RKO (cell line): ENCODE measurements around the gene IGSF21.

Experiments
- DNase-seq: peaks from one replicate; pipeline ENCODE4 v3.0.0-alpha.2; 2016; ENCODE audit warnings: low spot score

IGSF21 gene

GRCh38 chr1:18263547-18264120 is 156.0 kb downstream of the IGSF21 start:
- DNase-seq: no peak

- no peak for DNase-seq
Observed at GRCh38 chr1:18264450-18265039, 156.9 kb downstream of the IGSF21 start.

GRCh38 chr1:18265641-18266040 is 158.0 kb downstream of the IGSF21 start:
- no peak for DNase-seq

DNA sequence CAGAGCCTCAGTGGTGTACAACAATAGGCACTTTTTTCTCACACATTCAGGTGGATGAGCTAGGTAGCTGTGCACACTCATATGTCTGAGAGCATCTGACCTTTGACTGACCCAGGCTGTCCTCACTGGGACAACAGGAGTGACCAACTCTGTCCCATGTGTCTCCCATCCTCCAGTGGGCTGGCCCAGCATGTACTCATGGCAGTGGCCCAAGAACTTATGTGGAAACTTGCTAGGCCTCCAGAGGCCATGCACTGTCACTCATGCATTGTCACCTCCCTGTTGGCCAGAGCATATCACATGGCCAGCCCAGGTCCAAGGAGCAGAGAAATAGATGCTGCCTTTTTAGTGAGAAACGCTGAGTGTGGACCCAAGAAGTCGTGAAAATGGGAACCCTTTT is 158.8 kb downstream of the IGSF21 start:
- no peak for DNase-seq

DNA sequence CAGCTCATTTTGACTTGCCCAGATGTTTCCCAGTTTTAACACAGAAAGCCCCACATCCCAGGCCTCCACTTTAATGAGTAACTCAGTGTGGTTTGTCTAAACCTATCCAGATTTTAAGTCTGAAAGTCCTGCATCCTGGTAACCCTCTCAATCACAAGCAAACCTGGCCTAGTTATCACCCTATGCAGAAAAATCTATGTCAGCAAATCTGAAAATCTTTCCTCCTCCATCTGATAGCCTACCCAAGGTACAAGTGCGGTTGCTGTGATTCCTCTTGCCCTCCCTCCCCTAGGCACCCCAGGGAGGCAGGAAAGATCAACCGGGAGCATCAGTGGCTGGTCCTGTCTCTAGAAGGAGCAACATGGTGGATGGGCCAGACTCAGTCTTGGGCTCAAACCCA is 163.7 kb downstream of the IGSF21 start:
- no peak for DNase-seq

GRCh38 chr1:18278946-18279345 is 171.3 kb downstream of the IGSF21 start:
- no peak for DNase-seq

DNA sequence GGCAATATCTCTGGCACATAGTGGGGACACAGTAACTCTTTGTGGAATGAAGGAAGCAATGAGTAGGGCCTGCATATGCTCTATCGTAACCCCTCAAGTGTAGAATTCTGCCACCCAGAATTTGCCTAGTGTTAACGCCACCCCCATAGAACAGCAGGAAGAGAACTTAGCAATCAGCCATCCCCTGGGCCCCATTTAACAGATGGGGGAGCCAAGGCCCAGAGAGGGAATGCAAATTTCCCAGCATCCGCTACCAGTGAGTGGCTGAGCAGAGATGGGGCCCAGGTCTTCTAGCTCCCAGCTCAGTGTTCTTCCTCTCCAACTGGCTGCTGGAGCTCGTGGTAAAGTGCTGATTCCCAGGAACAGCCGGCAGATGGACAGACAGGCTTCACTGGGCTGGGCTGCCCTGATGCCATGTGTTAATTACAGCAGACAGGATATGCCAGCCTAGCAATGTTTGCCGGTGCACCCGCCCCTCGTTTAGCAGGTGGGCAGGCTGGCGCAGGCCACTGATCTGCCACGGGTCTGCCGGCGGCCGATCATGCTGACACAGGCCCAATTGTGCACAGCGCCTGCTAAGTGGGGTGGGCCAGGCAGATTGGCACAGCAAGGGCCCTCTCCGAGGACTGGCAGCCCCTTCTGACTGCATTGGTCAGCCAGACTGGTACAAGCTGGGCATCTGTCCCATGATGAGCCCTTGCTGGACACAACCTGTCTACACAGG is 171.9 kb downstream of the IGSF21 start:
- DNase-seq: no peak

- DNase-seq: no peak
Observed at GRCh38 chr1:18280956-18281355, 173.4 kb downstream of the IGSF21 start.

- no peak for DNase-seq
Observed at GRCh38 chr1:18282851-18283600, 175.4 kb downstream of the IGSF21 start.

- no peak for DNase-seq
Observed at GRCh38 chr1:18283601-18284385, 176.2 kb downstream of the IGSF21 start.

- no peak for DNase-seq
Observed at GRCh38 chr1:18284805-18285537, 177.4 kb downstream of the IGSF21 start.

DNA sequence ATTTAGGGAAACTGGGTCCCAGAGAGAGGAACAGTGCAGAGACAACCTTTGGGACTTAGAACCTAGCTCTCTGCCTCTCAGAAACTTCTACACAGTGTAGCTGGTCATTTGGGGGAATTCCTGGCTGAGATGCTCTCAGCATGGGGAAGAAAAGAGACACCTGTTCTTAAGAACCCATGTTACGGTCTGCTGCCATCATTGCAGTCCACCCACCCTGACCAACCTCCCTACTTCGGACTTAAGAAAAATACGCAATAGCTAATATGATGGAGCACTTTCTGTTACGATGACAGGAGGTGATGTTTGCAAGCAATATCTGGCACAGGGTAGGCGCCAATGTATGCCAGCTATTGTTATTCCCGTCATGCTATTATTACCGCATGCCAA is 177.9 kb downstream of the IGSF21 start:
- DNase-seq: no peak

- DNase-seq: no peak
Observed at GRCh38 chr1:18288722-18289121, 181.1 kb downstream of the IGSF21 start.

DNA sequence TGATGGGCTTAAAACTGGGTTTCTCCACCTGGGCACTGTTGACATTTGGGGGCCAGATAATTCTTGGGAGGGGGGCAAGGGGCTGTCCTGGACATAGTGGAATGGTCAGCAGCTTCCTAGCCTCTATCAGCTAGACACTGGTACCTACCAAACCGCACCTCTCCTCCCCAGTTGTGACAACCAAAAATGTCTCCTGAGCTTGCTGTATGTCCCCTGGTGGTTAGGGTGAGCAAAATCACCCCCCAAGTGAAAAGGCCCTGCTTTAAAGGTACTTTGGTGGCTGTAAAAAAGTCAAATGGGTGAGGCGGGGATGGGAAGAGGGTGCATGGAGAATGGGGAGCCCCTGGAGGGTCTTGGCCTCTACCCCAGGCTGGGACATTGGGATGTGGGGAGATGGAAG is 182.0 kb downstream of the IGSF21 start:
- no peak for DNase-seq

DNA sequence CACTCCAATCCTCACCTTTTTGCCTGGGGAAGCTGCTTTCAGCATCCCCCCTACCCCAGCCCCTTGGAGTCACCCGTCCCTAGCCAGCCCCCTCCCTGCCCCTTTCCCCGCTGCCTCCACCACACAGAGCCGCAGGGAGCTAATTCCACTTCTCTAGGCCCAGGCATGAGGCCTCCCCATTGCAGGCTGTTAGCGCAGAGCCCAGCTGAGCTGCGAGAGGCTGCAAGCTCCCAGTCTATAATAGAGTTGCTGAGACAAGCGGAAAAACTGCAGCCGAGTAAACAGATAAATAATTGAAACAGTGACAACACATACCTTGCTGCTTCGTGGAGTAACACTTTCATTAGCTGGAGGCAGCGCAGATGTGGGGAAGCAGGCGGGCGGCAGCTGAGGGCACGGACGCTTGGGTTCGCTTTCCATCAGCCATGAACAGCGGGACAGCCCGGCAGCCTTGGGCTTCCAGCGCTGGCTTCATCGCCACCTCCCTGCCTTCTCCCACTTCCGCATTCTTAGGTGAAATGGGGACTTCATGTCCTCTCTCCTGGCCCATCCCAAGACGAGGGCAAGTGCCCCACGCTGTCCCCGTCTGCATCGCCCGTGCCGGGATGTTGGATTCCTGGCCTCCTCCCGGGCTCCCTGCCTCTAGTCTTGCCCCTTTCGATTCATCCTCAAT is 183.3 kb downstream of the IGSF21 start:
- no peak for DNase-seq

GRCh38 chr1:18292531-18292930 is 184.9 kb downstream of the IGSF21 start:
- DNase-seq: no peak

DNA sequence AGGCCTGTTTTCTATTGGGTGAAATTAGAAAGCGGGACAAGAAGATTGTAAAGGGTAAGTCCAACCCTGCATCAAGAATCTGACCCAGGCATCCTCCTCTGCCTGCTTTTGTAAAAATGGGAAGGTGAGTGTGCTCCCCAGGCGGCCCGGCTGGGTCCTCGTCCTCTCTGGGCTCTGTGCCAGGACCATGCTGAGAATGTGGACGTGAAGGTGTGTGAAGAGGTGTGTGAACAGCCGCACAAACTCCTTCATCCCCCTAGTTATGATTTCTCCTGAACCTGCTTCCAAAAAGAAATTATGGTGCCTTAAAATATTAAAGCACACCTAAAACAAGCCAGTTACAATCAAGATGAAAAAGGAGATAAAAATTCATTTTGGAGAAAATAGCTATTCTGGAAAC is 185.7 kb downstream of the IGSF21 start:
- no peak for DNase-seq

DNA sequence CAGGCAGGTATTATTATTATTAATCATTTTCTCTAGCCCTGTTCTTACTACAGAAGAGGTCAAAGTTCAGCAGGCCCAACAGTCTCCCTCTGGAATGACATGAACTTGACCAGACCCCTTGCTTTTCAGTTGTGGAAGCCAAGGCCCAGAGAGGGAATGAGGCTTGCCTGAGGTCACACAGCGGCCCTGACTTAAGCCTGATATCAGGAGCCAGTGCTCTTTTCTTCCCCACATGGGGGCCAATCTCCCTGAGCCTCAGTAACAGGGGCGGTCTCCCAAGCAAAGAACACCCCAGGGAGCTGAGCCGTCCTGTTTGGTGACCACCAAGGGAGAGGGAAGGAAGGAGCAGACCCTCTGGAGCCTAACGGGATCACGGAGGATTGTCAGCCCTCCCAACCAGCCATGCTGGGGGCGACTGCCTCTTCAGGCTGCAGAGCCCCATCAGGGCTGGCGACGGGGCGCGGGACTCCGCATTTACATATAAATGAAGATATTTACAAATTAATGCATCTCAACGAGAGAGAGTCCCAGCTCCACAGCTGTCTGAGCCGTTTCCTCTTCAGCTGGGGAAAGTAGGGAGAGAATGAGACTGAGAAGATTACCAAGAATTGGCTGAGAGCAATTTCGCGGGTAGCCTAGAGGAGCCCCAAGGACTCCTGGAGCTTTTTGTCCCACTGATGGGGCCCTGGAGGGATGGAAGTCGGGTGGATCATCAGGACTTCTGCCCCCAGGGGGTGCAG is 187.0 kb downstream of the IGSF21 start:
- DNase-seq: no peak

- no peak for DNase-seq
Observed at GRCh38 chr1:18297896-18298648, 190.5 kb downstream of the IGSF21 start.
